Stomach (tissue), 4 donors: ENCODE measurements around the gene BLCAP.

ENCODE experiments used
- POLR2A ChIP-seq, 4 donors: fragments of 450-650 bp; IDR thresholded peaks; one replicate each; pipeline ENCODE4 v1.6.1; 2016; ENCODE audit warnings: antibody characterized with exemption in 4 of 4, control low read depth in 2 of 4, mild to moderate bottlenecking in 1 of 4, moderate library complexity in 1 of 4
- POLR2AphosphoS5 ChIP-seq, 3 donors: sonication (generic); formaldehyde crosslinking; IDR thresholded peaks; one replicate each; pipeline ENCODE4 v1.6.1; 2016; ENCODE audit warnings: antibody characterized with exemption in 3 of 3
- TF ChIP-seq, protein P1 (sequence below), 7 experiments: fragments of 450-650 bp in 4 of 7; fragments of 200-600 bp in 3 of 7; sonication (generic) in 3 of 7; IDR thresholded peaks; one replicate each; pipeline ENCODE4 v1.5.1; 2016 to 2019; ENCODE audit warnings: antibody characterized with exemption in 7 of 7, control low read depth in 2 of 7, mild to moderate bottlenecking in 1 of 7

DNA sequence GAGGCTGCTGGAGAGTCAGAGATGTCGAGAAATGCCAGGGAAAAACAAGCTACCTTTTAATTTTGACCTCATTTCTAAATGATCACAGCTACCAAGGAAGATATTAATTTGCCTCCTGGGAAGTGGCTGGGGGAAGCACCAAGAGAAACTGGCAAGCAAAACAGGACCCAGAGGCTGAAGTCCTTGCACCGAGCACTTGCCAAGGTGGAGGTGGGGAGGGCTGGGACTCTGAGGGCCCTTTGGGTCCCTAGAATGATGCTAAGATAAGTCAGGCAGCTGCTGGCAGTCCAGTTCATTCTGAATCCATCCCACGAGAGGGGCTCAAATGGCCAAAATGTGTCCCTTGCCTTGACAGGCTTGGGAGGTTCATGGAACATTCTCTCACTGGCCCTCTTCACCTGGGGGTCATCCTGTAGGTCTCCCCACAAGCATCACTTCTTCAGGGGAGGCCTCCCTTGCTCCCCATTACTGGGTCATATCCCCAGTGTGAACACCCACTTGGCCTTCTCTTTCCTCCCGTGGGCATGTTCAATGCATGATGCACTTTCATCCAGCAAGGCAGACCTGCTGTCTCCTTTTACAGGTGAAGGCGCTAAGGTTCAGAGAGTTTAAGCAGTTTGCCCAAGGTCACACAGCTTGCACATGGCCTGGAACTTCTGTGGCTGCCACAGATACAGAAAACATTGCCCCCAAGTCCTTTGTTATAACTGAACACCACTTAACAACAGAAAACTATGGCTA is 39.1 kb upstream of the BLCAP start:
- no peak for TF ChIP-seq POLR2A (IDR thresholded peaks at IDR 0.05)
- TF ChIP-seq, protein P1, sequence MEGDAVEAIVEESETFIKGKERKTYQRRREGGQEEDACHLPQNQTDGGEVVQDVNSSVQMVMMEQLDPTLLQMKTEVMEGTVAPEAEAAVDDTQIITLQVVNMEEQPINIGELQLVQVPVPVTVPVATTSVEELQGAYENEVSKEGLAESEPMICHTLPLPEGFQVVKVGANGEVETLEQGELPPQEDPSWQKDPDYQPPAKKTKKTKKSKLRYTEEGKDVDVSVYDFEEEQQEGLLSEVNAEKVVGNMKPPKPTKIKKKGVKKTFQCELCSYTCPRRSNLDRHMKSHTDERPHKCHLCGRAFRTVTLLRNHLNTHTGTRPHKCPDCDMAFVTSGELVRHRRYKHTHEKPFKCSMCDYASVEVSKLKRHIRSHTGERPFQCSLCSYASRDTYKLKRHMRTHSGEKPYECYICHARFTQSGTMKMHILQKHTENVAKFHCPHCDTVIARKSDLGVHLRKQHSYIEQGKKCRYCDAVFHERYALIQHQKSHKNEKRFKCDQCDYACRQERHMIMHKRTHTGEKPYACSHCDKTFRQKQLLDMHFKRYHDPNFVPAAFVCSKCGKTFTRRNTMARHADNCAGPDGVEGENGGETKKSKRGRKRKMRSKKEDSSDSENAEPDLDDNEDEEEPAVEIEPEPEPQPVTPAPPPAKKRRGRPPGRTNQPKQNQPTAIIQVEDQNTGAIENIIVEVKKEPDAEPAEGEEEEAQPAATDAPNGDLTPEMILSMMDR (IDR thresholded peaks at IDR 0.05): no peak
- no peak for TF ChIP-seq POLR2AphosphoS5 (IDR thresholded peaks at IDR 0.05)
